Neural progenitor cell (in vitro differentiated cells): ENCODE results near the gene ADCY9. TPM values are rescaled to one million over a fixed set of nuclear protein-coding genes. Genes with fewer than 3 reads are reported as not detected.

Experiments used
- DNase-seq: peaks from one replicate; pipeline ENCODE4 v3.0.0-alpha.2; 2016; ENCODE audit warnings: low spot score
- H2AFZ ChIP-seq: fragments of 200-600 bp; sonication (generic); replicated peaks from 2 replicates; pipeline ENCODE4 v1.6.1; 2016; ENCODE audit warnings: antibody characterized with exemption
- H3F3A ChIP-seq: fragments of 200-600 bp; sonication (generic); 2 replicates; pipeline ENCODE4 v1.6.1; 2016; ENCODE audit warnings: antibody characterized with exemption, low read depth
- H3K27ac ChIP-seq: fragments of 200-600 bp; sonication (generic); 2 replicates; pipeline ENCODE4 v1.5.1; 2016; ENCODE audit warnings: mild to moderate bottlenecking
- H3K27me3 ChIP-seq: fragments of 200-600 bp; sonication (generic); 2 replicates; pipeline ENCODE4 v1.6.1; 2016; ENCODE audit warnings: mild to moderate bottlenecking, moderate library complexity
- H3K36me3 ChIP-seq: fragments of 200-600 bp; sonication (generic); 2 replicates; pipeline ENCODE4 v1.5.1; 2016
- H3K4me1 ChIP-seq: fragments of 200-600 bp; sonication (generic); 2 replicates; pipeline ENCODE4 v1.6.1; 2016; ENCODE audit warnings: mixed run types
- H3K4me2 ChIP-seq: fragments of 200-600 bp; sonication (generic); 2 replicates; pipeline ENCODE4 v1.6.1; 2016
- H3K4me3 ChIP-seq: fragments of 200-600 bp; sonication (generic); 2 replicates; pipeline ENCODE4 v1.5.1; 2016
- H3K79me2 ChIP-seq: fragments of 200-600 bp; sonication (generic); 2 replicates; pipeline ENCODE4 v1.6.1; 2016; ENCODE audit warnings: low read depth
- H3K9ac ChIP-seq: fragments of 200-600 bp; sonication (generic); 2 replicates; pipeline ENCODE4 v1.6.1; 2016
- H3K9me3 ChIP-seq: fragments of 200-600 bp; sonication (generic); 2 replicates; pipeline ENCODE4 v1.5.1; 2016; ENCODE audit warnings: low read depth
- H4K20me1 ChIP-seq: fragments of 200-600 bp; sonication (generic); 2 replicates; pipeline ENCODE4 v1.6.1; 2016; ENCODE audit warnings: low read depth
- H3K27ac Mint-ChIP-seq: 3 replicates; pipeline ENCODE4 v1.8.0; 2021; ENCODE audit warnings: mixed read lengths
- H3K27me3 Mint-ChIP-seq: 2 replicates; pipeline ENCODE4 v1.8.0; 2022; ENCODE audit warnings: low read depth, mild to moderate bottlenecking, inconsistent platforms, moderate library complexity, mixed read lengths; ENCODE audit not compliant: insufficient read depth
- H3K36me3 Mint-ChIP-seq: 3 replicates; pipeline ENCODE4 v1.8.0; 2021; ENCODE audit warnings: mixed read lengths
- H3K4me1 Mint-ChIP-seq: 3 replicates; pipeline ENCODE4 v1.8.0; 2021; ENCODE audit warnings: mixed read lengths
- H3K4me3 Mint-ChIP-seq: 3 replicates; pipeline ENCODE4 v1.8.0; 2021; ENCODE audit warnings: mild to moderate bottlenecking, moderate library complexity, mixed read lengths
- H3K9me3 Mint-ChIP-seq: 3 replicates; pipeline ENCODE4 v1.8.0; 2020; ENCODE audit warnings: mixed read lengths
- EZH2 ChIP-seq: fragments of 200-600 bp; sonication (generic); IDR thresholded peaks from 2 replicates; pipeline ENCODE4 v1.6.1; 2017; ENCODE audit warnings: antibody characterized with exemption, mild to moderate bottlenecking, moderate library complexity
- EZH2phosphoT487 ChIP-seq: fragments of 200-600 bp; sonication (generic); IDR thresholded peaks from 2 replicates; pipeline ENCODE4 v1.6.1; 2017; ENCODE audit warnings: antibody characterized with exemption
- total RNA-seq: library from RNA; depleted of rRNA; stranded (reverse); fragments of >200 nt; gene quantifications from 2 replicates; pipeline ENCODE4 v1.2.3, GENCODE V29; 2015; ENCODE audit warnings: low replicate concordance
- TF ChIP-seq, protein P1 (sequence below): fragments of 200-600 bp; sonication (generic); IDR thresholded peaks from 2 replicates; pipeline ENCODE4 v1.5.1; 2017; ENCODE audit warnings: antibody characterized with exemption, mild to moderate bottlenecking

The ADCY9 gene
- total RNA-seq, 1 donor from 2014 or later: 1.2 TPM

GRCh38 chr16:4017807-4018206 is 98.4 kb downstream of the ADCY9 start:
- no peaks in the 10 kb centered on the region for H3K9me3 ChIP-seq
- H3K4me3 ChIP-seq: no peak overlapping the region
- H2AFZ ChIP-seq: no peak overlapping the region
- no peak overlapping the region for H3K4me2 ChIP-seq
- Mint-ChIP-seq H3K27ac (no peak overlapping the region), H3K36me3 (no peaks in the 10 kb centered on the region), H3K4me1 (peaks cover 13% of the 10 kb centered on the region), H3K9me3 (no peaks in the 10 kb centered on the region), H3K4me3 (no peak overlapping the region), H3K27me3 (peaks cover 2% of the 10 kb centered on the region)
- no peaks in the 10 kb centered on the region for H3K27me3 ChIP-seq
- TF ChIP-seq, protein P1, sequence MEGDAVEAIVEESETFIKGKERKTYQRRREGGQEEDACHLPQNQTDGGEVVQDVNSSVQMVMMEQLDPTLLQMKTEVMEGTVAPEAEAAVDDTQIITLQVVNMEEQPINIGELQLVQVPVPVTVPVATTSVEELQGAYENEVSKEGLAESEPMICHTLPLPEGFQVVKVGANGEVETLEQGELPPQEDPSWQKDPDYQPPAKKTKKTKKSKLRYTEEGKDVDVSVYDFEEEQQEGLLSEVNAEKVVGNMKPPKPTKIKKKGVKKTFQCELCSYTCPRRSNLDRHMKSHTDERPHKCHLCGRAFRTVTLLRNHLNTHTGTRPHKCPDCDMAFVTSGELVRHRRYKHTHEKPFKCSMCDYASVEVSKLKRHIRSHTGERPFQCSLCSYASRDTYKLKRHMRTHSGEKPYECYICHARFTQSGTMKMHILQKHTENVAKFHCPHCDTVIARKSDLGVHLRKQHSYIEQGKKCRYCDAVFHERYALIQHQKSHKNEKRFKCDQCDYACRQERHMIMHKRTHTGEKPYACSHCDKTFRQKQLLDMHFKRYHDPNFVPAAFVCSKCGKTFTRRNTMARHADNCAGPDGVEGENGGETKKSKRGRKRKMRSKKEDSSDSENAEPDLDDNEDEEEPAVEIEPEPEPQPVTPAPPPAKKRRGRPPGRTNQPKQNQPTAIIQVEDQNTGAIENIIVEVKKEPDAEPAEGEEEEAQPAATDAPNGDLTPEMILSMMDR: no peak
- TF ChIP-seq EZH2: no peak
- TF ChIP-seq EZH2phosphoT487: no peak
- no peak overlapping the region for H3K27ac ChIP-seq
- no peaks in the 10 kb centered on the region for H4K20me1 ChIP-seq
- no peaks in the 10 kb centered on the region for H3F3A ChIP-seq
- H3K36me3 ChIP-seq: no peaks in the 10 kb centered on the region
- H3K9ac ChIP-seq: no peak overlapping the region
- no peaks in the 10 kb centered on the region for H3K4me1 ChIP-seq
- H3K79me2 ChIP-seq: no peaks in the 10 kb centered on the region
- no peak for DNase-seq

- no peak overlapping the region for H3K4me3 Mint-ChIP-seq
- no peak overlapping the region for H3K4me2 ChIP-seq
- H3K27ac Mint-ChIP-seq: no peak overlapping the region
- H3K4me1 Mint-ChIP-seq: peaks cover 13% of the 10 kb centered on the region
- peaks cover under 1% of the 10 kb centered on the region for H3K4me1 ChIP-seq
- no peaks in the 10 kb centered on the region for H3K36me3 Mint-ChIP-seq
- H3K79me2 ChIP-seq: no peaks in the 10 kb centered on the region
- DNase-seq: no peak
- no peaks in the 10 kb centered on the region for H3K27me3 ChIP-seq
- no peak for TF ChIP-seq EZH2phosphoT487
- TF ChIP-seq, protein P1: no peak
- TF ChIP-seq EZH2: no peak
- H2AFZ ChIP-seq: no peak overlapping the region
- no peaks in the 10 kb centered on the region for H3K9me3 Mint-ChIP-seq
- H3K9ac ChIP-seq: no peak overlapping the region
- no peak overlapping the region for H3K27ac ChIP-seq
- H3K4me3 ChIP-seq: no peak overlapping the region
- no peaks in the 10 kb centered on the region for H4K20me1 ChIP-seq
- no peaks in the 10 kb centered on the region for H3K36me3 ChIP-seq
- H3K9me3 ChIP-seq: no peaks in the 10 kb centered on the region
- peaks cover 2% of the 10 kb centered on the region for H3K27me3 Mint-ChIP-seq
- H3F3A ChIP-seq: peaks cover 5% of the 10 kb centered on the region
Observed at GRCh38 chr16:4016658-4017057, 99.6 kb downstream of the ADCY9 start.

DNA sequence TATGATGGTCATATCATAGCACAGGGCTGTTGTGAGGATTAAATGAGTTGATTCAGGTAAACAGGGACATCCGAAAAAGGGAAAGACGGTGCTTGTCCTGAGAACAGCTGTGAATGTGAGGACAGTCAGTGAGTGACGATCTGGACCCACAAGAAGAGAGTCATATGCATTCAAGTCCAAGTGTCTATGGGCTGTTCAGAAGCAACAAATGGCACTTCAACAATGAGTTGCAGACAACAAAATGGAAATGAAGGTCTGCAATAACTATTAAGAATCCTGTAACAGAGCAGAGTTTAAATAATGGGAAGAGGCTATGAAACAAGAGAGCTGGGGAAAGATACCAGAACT is 100.3 kb downstream of the ADCY9 start:
- H3K27ac Mint-ChIP-seq: no peak overlapping the region
- peaks cover 2% of the 10 kb centered on the region for H3K27me3 Mint-ChIP-seq
- H3K4me3 Mint-ChIP-seq: no peak overlapping the region
- peaks cover 17% of the 10 kb centered on the region for H3K4me1 Mint-ChIP-seq
- H3K79me2 ChIP-seq: no peaks in the 10 kb centered on the region
- H3K4me3 ChIP-seq: no peak overlapping the region
- DNase-seq: no peak
- no peaks in the 10 kb centered on the region for H3K9me3 Mint-ChIP-seq
- peaks cover 5% of the 10 kb centered on the region for H3F3A ChIP-seq
- no peaks in the 10 kb centered on the region for H4K20me1 ChIP-seq
- H3K9ac ChIP-seq: no peak overlapping the region
- no peak overlapping the region for H2AFZ ChIP-seq
- no peak overlapping the region for H3K4me2 ChIP-seq
- no peaks in the 10 kb centered on the region for H3K36me3 ChIP-seq
- no peaks in the 10 kb centered on the region for H3K27me3 ChIP-seq
- TF ChIP-seq, protein P1: no peak
- no peak for TF ChIP-seq EZH2phosphoT487
- no peak for TF ChIP-seq EZH2
- no peaks in the 10 kb centered on the region for H3K36me3 Mint-ChIP-seq
- peaks cover 8% of the 10 kb centered on the region for H3K4me1 ChIP-seq
- no peak overlapping the region for H3K27ac ChIP-seq
- H3K9me3 ChIP-seq: no peaks in the 10 kb centered on the region
